ENCODE results near the gene MEIOSIN. TPM values are rescaled to one million over a fixed set of nuclear protein-coding genes. Genes with fewer than 3 reads are reported as not detected.
"Not testable (repeated sequence)": the region's sequence is repeated elsewhere in the genome, so short reads cannot be mapped to it uniquely, and the experiment has no call there.

MEIOSIN gene
- total RNA-seq, 2 experiments from 2014 or later, result not detected

DNA sequence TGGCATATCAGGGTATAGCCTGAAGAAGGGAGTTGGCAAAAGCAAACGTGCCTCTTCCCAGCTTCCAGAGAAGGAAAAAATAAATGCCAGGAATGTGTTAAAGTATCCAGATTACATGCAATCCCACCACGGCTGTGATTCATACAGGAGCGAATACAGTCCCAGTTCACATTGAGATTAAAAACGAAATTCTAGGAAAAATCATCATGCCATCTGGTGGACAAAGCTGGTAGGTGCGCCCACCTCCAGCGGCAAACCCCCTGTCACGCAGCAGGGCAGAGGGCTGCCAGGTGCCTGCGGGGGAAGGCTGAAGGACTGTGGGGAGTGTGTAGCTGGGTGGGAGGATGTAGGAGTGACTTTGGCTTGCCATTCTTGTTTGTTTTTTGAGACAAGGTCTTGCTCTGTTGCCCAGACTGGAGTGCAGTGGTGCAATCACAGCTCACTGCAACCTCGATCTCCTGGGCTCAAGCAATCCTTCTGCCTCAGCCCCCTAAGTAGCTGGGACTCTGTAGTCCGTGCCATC, 65.8 kb downstream of the MEIOSIN start:
- Mint-ChIP-seq H3K9me3 (no peaks in the 10 kb centered on the region), H3K27ac (peak overlapping the region; percentile 23), H3K27me3 (peaks cover 34% of the 10 kb centered on the region), H3K4me3 (peak overlapping the region; percentile 3), H3K4me1 (ENCODE audit: low read depth) (peaks cover 10% of the 10 kb centered on the region), H3K36me3 (no peaks in the 10 kb centered on the region)
- ChIA-PET POLR2A (interaction anchor here (1.7 kb wide), 1 partner anchor 29 kb away, joined by 10 read pairs; the partner anchor contains the start of gene SIX5), CTCF (interaction anchor here (0.6 to 5.8 kb wide), 20 partner anchors 9 to 360 kb away, joined by 3 to 121 read pairs (median 4); partner anchors contain the start of genes DMPK, QPCTL, SIX5 and SNRPD2)
- DNase-seq, result peak; percentile 71
- intact Hi-C loops (cut with micrococcal nuclease), result loop anchor here (1.0 kb wide), 1 partner anchor 29 kb away; no protein-coding TSS in a partner anchor

DNA sequence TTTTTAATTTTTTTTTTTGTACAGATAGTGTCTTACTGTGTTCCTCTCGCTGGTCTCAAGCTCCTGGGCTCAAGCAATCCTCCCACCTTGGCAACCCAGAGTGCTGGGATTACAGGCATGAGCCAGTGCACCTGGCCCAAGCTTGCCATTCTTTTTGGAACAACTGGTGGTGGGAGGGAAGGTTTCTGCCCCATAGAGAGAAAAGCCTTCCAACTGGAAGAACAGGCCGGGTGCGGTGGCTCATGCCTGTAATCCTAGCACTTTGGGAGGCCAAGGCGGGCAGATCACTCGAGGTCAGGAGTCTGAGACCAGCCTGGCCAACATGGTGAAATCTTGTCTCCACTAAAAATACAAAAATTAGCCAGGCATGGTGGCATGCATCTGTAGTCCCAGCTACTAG, 66.3 kb downstream of the MEIOSIN start:
- POLR2A ChIA-PET, result interaction anchor here (1.7 kb wide), 1 partner anchor 30 kb away, joined by 10 read pairs; the partner anchor contains the start of gene SIX5

GRCh38 chr19:45800070-45800553, 66.9 kb downstream of the MEIOSIN start:
- no peak overlapping the region for H3K4me3 Mint-ChIP-seq
- CTCF ChIA-PET, result interaction anchor here (1.0 to 5.8 kb wide), 10 partner anchors 10 to 108 kb away, joined by 3 to 121 read pairs (median 10); partner anchors contain the start of genes DMPK, QPCTL, SIX5 and SNRPD2
- no peaks in the 10 kb centered on the region for H3K9me3 Mint-ChIP-seq
- no peak overlapping the region for H3K27ac Mint-ChIP-seq
- intact Hi-C loops (cut with micrococcal nuclease), result no loop called here
- peaks cover 28% of the 10 kb centered on the region for H3K27me3 Mint-ChIP-seq
- H3K36me3 Mint-ChIP-seq, result no peaks in the 10 kb centered on the region
- no peak for DNase-seq
- POLR2A ChIA-PET, result interaction anchor here (1.7 kb wide), 1 partner anchor 30 kb away, joined by 10 read pairs; the partner anchor contains the start of gene SIX5
- peaks cover 6% of the 10 kb centered on the region for H3K4me1 Mint-ChIP-seq (ENCODE audit: low read depth)

More for the DNA sequence above, 66.3 kb downstream of the MEIOSIN start:
- peaks cover 33% of the 10 kb centered on the region for H3K27me3 Mint-ChIP-seq
- H3K36me3 Mint-ChIP-seq; DNase-seq; H3K4me3 Mint-ChIP-seq; H3K4me1 Mint-ChIP-seq (ENCODE audit: low read depth); H3K9me3 Mint-ChIP-seq; H3K27ac Mint-ChIP-seq: not testable (repeated sequence)
- CTCF ChIA-PET, result interaction anchor here (0.6 to 5.8 kb wide), 20 partner anchors 9 to 360 kb away, joined by 3 to 121 read pairs (median 4); partner anchors contain the start of genes DMPK, QPCTL, SIX5 and SNRPD2
- intact Hi-C loops (cut with micrococcal nuclease), result loop anchor here (1.0 kb wide), 1 partner anchor 29 kb away; no protein-coding TSS in a partner anchor

- Mint-ChIP-seq H3K27me3 (peaks cover 24% of the 10 kb centered on the region), H3K9me3 (no peaks in the 10 kb centered on the region), H3K36me3 (no peaks in the 10 kb centered on the region), H3K4me3 (no peak overlapping the region), H3K4me1 (ENCODE audit: low read depth) (peaks cover 6% of the 10 kb centered on the region), H3K27ac (no peak overlapping the region)
- DNase-seq, result no peak
- ChIA-PET CTCF (interaction anchor here (3.0 to 5.8 kb wide), 2 partner anchors 15 to 33 kb away, joined by 9 to 121 read pairs; partner anchors contain the start of gene SIX5), POLR2A (no interaction called here)
- intact Hi-C loops (cut with micrococcal nuclease), result no loop called here
Observed at GRCh38 chr19:45801603-45802175, 68.5 kb downstream of the MEIOSIN start.

DNA sequence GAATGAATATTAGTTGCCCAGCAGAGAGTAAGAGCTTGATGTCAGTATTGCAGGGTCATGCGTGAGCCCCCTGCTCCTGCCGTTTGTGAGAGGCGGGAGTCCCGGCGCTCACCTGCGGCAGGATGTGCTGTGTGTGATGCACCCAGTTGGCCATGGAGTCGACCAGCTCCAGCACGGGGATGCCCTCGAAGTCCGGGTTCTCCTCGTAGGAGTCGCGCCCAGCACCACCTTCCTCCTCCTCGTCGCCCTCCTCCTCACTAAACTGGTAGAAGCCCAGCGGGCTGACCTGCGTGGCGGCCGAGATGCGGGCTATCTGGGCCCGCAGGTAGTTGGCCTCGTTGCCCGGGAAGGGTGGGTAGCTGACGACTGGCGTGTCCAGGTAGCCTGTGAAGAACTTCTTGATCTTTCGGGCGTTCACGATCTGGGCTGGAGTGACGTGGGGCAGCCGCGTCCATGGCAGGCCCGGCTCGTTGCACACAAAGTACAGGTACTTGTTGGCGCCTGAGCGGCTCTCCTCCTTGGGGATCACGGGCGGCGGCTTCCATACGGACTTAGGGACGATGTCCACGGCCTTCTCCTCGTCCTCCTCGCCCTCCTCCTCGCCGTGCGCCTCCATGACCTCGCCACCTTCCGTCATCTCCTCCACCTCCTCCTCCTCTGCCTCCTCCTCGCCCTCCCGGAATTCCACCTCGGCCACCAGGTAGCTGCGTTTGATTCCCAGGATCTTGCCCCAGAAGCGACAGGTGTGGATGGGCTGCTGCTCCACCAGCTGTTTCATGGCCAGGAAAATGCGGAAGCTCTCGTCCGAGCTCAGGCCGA, 71.1 kb downstream of the MEIOSIN start:
- POLR2A ChIA-PET, result no interaction called here
- Mint-ChIP-seq H3K36me3 (no peaks in the 10 kb centered on the region), H3K27me3 (peaks cover 13% of the 10 kb centered on the region), H3K27ac (no peak overlapping the region), H3K9me3 (no peaks in the 10 kb centered on the region), H3K4me1 (ENCODE audit: low read depth) (peaks cover under 1% of the 10 kb centered on the region), H3K4me3 (no peak overlapping the region)
- no peak for DNase-seq
- intact Hi-C loops (cut with micrococcal nuclease), result no loop called here
- CTCF ChIA-PET, result interaction anchor here (0.6 to 3.0 kb wide), 3 partner anchors 12 to 13 kb away, joined by 3 to 9 read pairs (median 4); no protein-coding TSS in a partner anchor

GRCh38 chr19:45804959-45805230, 71.7 kb downstream of the MEIOSIN start:
- CTCF ChIA-PET, result interaction anchor here (0.6 to 0.8 kb wide), 2 partner anchors 12 to 13 kb away, joined by 3 to 4 read pairs; no protein-coding TSS in a partner anchor
- H3K4me1 Mint-ChIP-seq (ENCODE audit: low read depth), result peaks cover 6% of the 10 kb centered on the region
- no peak overlapping the region for H3K27ac Mint-ChIP-seq
- intact Hi-C loops (cut with micrococcal nuclease), result no loop called here
- no peaks in the 10 kb centered on the region for H3K36me3 Mint-ChIP-seq
- POLR2A ChIA-PET, result interaction anchor here (0.6 kb wide), 2 partner anchors 9 to 738 kb away, joined by 3 to 4 read pairs; no protein-coding TSS in a partner anchor
- no peaks in the 10 kb centered on the region for H3K9me3 Mint-ChIP-seq
- no peak overlapping the region for H3K4me3 Mint-ChIP-seq
- no peak for DNase-seq
- peaks cover 10% of the 10 kb centered on the region for H3K27me3 Mint-ChIP-seq

GRCh38 chr19:45805719-45806118, 72.5 kb downstream of the MEIOSIN start:
- H3K4me3 Mint-ChIP-seq, result no peak overlapping the region

GRCh38 chr19:45809643-45810159, 76.5 kb downstream of the MEIOSIN start:
- intact Hi-C loops (cut with micrococcal nuclease), result no loop called here
- Mint-ChIP-seq H3K9me3 (no peaks in the 10 kb centered on the region), H3K27ac (no peak overlapping the region), H3K4me1 (ENCODE audit: low read depth) (peaks cover 6% of the 10 kb centered on the region), H3K36me3 (peaks cover 2% of the 10 kb centered on the region), H3K27me3 (no peaks in the 10 kb centered on the region), H3K4me3 (no peak overlapping the region)
- ChIA-PET CTCF (no interaction called here), POLR2A (no interaction called here)
- DNase-seq, result no peak

More at GRCh38 chr19:45805719-45806118, 72.5 kb downstream of the MEIOSIN start:
- Mint-ChIP-seq H3K4me1 (ENCODE audit: low read depth) (peaks cover 6% of the 10 kb centered on the region), H3K27ac (no peak overlapping the region), H3K9me3 (no peaks in the 10 kb centered on the region), H3K36me3 (no peaks in the 10 kb centered on the region), H3K27me3 (peaks cover 7% of the 10 kb centered on the region)
- DNase-seq, result no peak
- intact Hi-C loops (cut with micrococcal nuclease), result no loop called here
- POLR2A ChIA-PET, result interaction anchor here (0.6 kb wide), 2 partner anchors 9 to 166 kb away, joined by 3 read pairs; no protein-coding TSS in a partner anchor
- CTCF ChIA-PET, result interaction anchor here (0.6 to 1.0 kb wide), 2 partner anchors 11 to 763 kb away, joined by 3 read pairs; no protein-coding TSS in a partner anchor

- intact Hi-C loops (cut with micrococcal nuclease), result no loop called here
- Mint-ChIP-seq H3K9me3 (no peaks in the 10 kb centered on the region), H3K36me3 (peaks cover 4% of the 10 kb centered on the region), H3K27ac (no peak overlapping the region), H3K27me3 (no peaks in the 10 kb centered on the region), H3K4me1 (ENCODE audit: low read depth) (peaks cover 6% of the 10 kb centered on the region), H3K4me3 (no peak overlapping the region)
- no peak for DNase-seq
- CTCF ChIA-PET, result interaction anchor here (0.6 to 1.6 kb wide), 3 partner anchors 12 to 42 kb away, joined by 3 to 4 read pairs (median 4); no protein-coding TSS in a partner anchor
- POLR2A ChIA-PET, result no interaction called here
Observed at GRCh38 chr19:45812297-45812696, 79.1 kb downstream of the MEIOSIN start.

Measured in activated CD4-positive, alpha-beta memory T cell treated with anti-CD3 and anti-CD28 coated beads for 36 hours (primary cell).